Fibroblast of skin of back (primary cell): ENCODE measurements around the gene SFRP5.

ENCODE experiments used
- DNase-seq: peaks from one replicate; pipeline ENCODE4 v3.0.0-alpha.2; 2013

SFRP5 gene

GRCh38 chr10:97763947-97764346 lies 7.9 kb downstream of the SFRP5 start:
- DNase-seq, result no peak

GRCh38 chr10:97763411-97763810 lies 8.4 kb downstream of the SFRP5 start:
- no peak for DNase-seq

GRCh38 chr10:97762816-97763215 lies 9.0 kb downstream of the SFRP5 start:
- peak; percentile 34 for DNase-seq

GRCh38 chr10:97762056-97762455 lies 9.7 kb downstream of the SFRP5 start:
- no peak for DNase-seq

GRCh38 chr10:97761331-97761865 lies 10.4 kb downstream of the SFRP5 start:
- DNase-seq, result no peak

GRCh38 chr10:97760461-97761257 lies 11.1 kb downstream of the SFRP5 start:
- DNase-seq, result no peak

GRCh38 chr10:97759946-97760345 lies 11.9 kb downstream of the SFRP5 start:
- no peak for DNase-seq

GRCh38 chr10:97759158-97759887 lies 12.5 kb downstream of the SFRP5 start:
- peak; percentile 56 for DNase-seq

GRCh38 chr10:97757471-97757870 lies 14.3 kb downstream of the SFRP5 start:
- no peak for DNase-seq

GRCh38 chr10:97755718-97756117 lies 16.1 kb downstream of the SFRP5 start:
- DNase-seq, result no peak

- DNase-seq, result no peak
Observed at GRCh38 chr10:97754726-97755125, 17.1 kb downstream of the SFRP5 start.

- no peak for DNase-seq
Observed at GRCh38 chr10:97752956-97753355, 18.8 kb downstream of the SFRP5 start.

- no peak for DNase-seq
Observed at GRCh38 chr10:97748116-97748515, 23.7 kb downstream of the SFRP5 start.

GRCh38 chr10:97747573-97747972 lies 24.2 kb downstream of the SFRP5 start:
- DNase-seq, result no peak

- no peak for DNase-seq
Observed at GRCh38 chr10:97744405-97745035, 27.3 kb downstream of the SFRP5 start.

- DNase-seq, result no peak
Observed at GRCh38 chr10:97743169-97743943, 28.4 kb downstream of the SFRP5 start.

- DNase-seq, result no peak
Observed at GRCh38 chr10:97740613-97741012, 31.2 kb downstream of the SFRP5 start.

GRCh38 chr10:97738616-97739015 lies 33.2 kb downstream of the SFRP5 start:
- DNase-seq, result no peak

GRCh38 chr10:97737770-97738265 lies 34.0 kb downstream of the SFRP5 start:
- DNase-seq, result no peak

- peak; percentile 92 for DNase-seq
Observed at GRCh38 chr10:97736902-97737769, 34.7 kb downstream of the SFRP5 start, which contains the start of gene ZFYVE27. Gene ZFYVE27 (plus strand): TSS chr10:97737128. CDS start chr10:97738478, 1,350 bp downstream.

GRCh38 chr10:97736403-97736901 lies 35.3 kb downstream of the SFRP5 start:
- DNase-seq, result no peak
